GM19328 (cell line): ENCODE measurements around the gene MRE11.
A peak's percentile ranks its signal among the peaks of the same experiment; 100 is the strongest.
"Not testable (repeated sequence)": the region's sequence is repeated elsewhere in the genome, so short reads cannot be mapped to it uniquely, and the experiment has no call there.

ENCODE experiments used
- ATAC-seq: cut with Tn5 transposase; IDR thresholded peaks from one replicate; pipeline ENCODE4 v1.9.1; 2021; ENCODE audit warnings: mild to moderate bottlenecking, moderate library complexity; ENCODE audit not compliant: unreplicated experiment

Gene MRE11

GRCh38 chr11:94507485-94507884 lies 13.8 kb upstream of the MRE11 start:
- no peak for ATAC-seq

- not testable (repeated sequence) for ATAC-seq
Observed at GRCh38 chr11:94506513-94506912, 12.9 kb upstream of the MRE11 start.

- ATAC-seq: no peak
Observed at GRCh38 chr11:94504689-94505293, 11.1 kb upstream of the MRE11 start.

- ATAC-seq: no peak
Observed at GRCh38 chr11:94501522-94501921, 7.9 kb upstream of the MRE11 start.

- ATAC-seq: no peak
Observed at GRCh38 chr11:94500181-94500580, 6.5 kb upstream of the MRE11 start.

- ATAC-seq: peak; percentile 54
Observed at GRCh38 chr11:94494126-94494680, 559 bp upstream of the MRE11 start.

- no peak for ATAC-seq
Observed at GRCh38 chr11:94486068-94486467, 7.6 kb downstream of the MRE11 start.

GRCh38 chr11:94481342-94481741 lies 12.3 kb downstream of the MRE11 start:
- ATAC-seq: no peak

GRCh38 chr11:94477624-94478023 lies 16.0 kb downstream of the MRE11 start:
- no peak for ATAC-seq

GRCh38 chr11:94472916-94473799 lies 20.5 kb downstream of the MRE11 start:
- ATAC-seq: peak; percentile 87

- peak; percentile 61 for ATAC-seq
Observed at GRCh38 chr11:94469416-94469815, 24.2 kb downstream of the MRE11 start.

- ATAC-seq: no peak
Observed at GRCh38 chr11:94459576-94459975, 34.1 kb downstream of the MRE11 start.

- no peak for ATAC-seq
Observed at GRCh38 chr11:94457118-94458029, 36.3 kb downstream of the MRE11 start.

- no peak for ATAC-seq
Observed at GRCh38 chr11:94455861-94456260, 37.8 kb downstream of the MRE11 start.

GRCh38 chr11:94454301-94454700 lies 39.3 kb downstream of the MRE11 start:
- no peak for ATAC-seq

- no peak for ATAC-seq
Observed at GRCh38 chr11:94452988-94453387, 40.7 kb downstream of the MRE11 start.

GRCh38 chr11:94450048-94450447 lies 43.6 kb downstream of the MRE11 start:
- ATAC-seq: no peak

GRCh38 chr11:94449437-94449836 lies 44.2 kb downstream of the MRE11 start:
- ATAC-seq: no peak

GRCh38 chr11:94449029-94449428 lies 44.6 kb downstream of the MRE11 start:
- no peak for ATAC-seq

GRCh38 chr11:94447149-94447548 lies 46.5 kb downstream of the MRE11 start:
- no peak for ATAC-seq

- no peak for ATAC-seq
Observed at GRCh38 chr11:94445641-94446040, 48.0 kb downstream of the MRE11 start.
